ENCODE results near the gene DNAJA3. TPM values are rescaled to one million over a fixed set of nuclear protein-coding genes. Genes with fewer than 3 reads are reported as not detected.

Gene DNAJA3
- total RNA-seq, 1 donor from 2014 or later, result 36.4 TPM

DNA sequence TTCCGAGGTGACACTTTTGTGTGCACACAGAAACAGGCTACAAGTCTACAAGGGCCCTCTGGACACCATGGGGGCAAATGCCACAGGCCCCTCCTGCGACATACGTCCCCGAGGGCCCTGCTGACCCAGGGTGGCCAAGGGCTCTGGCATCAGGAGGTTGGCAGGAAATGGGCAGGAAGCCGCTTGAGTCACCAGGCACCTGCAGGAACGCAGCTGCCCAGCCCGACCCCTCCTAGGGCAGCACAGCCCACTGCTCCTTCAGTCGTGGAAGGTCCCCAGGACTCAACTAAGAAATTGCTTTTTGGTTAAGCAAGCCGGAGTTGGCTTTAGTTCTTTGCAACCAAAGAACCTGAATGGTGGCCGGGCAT is 17.4 kb upstream of the DNAJA3 start:
- no peak overlapping the region for H3K4me3 ChIP-seq (ENCODE audit: insufficient read depth, low read depth, low read length)
- H2AFZ ChIP-seq (ENCODE audit: low read depth, low read length), result no peak overlapping the region
- H3K4me2 ChIP-seq (ENCODE audit: low read length), result peak overlapping the region; percentile 61
- H3K27me3 ChIP-seq (ENCODE audit: insufficient read depth, low read length), result no peaks in the 10 kb centered on the region
- no peaks in the 10 kb centered on the region for H3K9me3 ChIP-seq (ENCODE audit: insufficient read depth, low read depth, low read length)
- no peak for TF ChIP-seq EZH2 (IDR thresholded peaks at IDR 0.05; ENCODE audit: insufficient read depth, low read length)
- TF ChIP-seq, protein P1, sequence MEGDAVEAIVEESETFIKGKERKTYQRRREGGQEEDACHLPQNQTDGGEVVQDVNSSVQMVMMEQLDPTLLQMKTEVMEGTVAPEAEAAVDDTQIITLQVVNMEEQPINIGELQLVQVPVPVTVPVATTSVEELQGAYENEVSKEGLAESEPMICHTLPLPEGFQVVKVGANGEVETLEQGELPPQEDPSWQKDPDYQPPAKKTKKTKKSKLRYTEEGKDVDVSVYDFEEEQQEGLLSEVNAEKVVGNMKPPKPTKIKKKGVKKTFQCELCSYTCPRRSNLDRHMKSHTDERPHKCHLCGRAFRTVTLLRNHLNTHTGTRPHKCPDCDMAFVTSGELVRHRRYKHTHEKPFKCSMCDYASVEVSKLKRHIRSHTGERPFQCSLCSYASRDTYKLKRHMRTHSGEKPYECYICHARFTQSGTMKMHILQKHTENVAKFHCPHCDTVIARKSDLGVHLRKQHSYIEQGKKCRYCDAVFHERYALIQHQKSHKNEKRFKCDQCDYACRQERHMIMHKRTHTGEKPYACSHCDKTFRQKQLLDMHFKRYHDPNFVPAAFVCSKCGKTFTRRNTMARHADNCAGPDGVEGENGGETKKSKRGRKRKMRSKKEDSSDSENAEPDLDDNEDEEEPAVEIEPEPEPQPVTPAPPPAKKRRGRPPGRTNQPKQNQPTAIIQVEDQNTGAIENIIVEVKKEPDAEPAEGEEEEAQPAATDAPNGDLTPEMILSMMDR (IDR thresholded peaks at IDR 0.05; ENCODE audit: insufficient read depth, low read depth, low read length), result no peak
- H3K27ac ChIP-seq (ENCODE audit: low read depth, low read length), result no peak overlapping the region
- peaks cover 64% of the 10 kb centered on the region for H4K20me1 ChIP-seq (ENCODE audit: insufficient read depth, low read length)
- Mint-ChIP-seq H3K36me3 (ENCODE audit: low read depth, unreplicated experiment) (peaks cover 14% of the 10 kb centered on the region), H3K27ac (ENCODE audit: unreplicated experiment) (no peak overlapping the region), H3K4me1 (ENCODE audit: low read depth, unreplicated experiment) (no peaks in the 10 kb centered on the region), H3K9me3 (ENCODE audit: unreplicated experiment) (no peaks in the 10 kb centered on the region), H3K4me3 (ENCODE audit: unreplicated experiment) (no peak overlapping the region), H3K27me3 (ENCODE audit: low read depth, unreplicated experiment) (no peaks in the 10 kb centered on the region)
- peaks cover 13% of the 10 kb centered on the region for H3K79me2 ChIP-seq (ENCODE audit: insufficient read depth, low read length)
- no peaks in the 10 kb centered on the region for H3K36me3 ChIP-seq (ENCODE audit: insufficient read depth, low read length)
- peak overlapping the region; percentile 6 for H3K9ac ChIP-seq (ENCODE audit: low read length)
- no peak for FAIRE-seq
- H3K4me1 ChIP-seq (ENCODE audit: insufficient read depth, low read length), result peaks cover 26% of the 10 kb centered on the region
- no peak for DNase-seq (ENCODE audit: low read depth)

DNA sequence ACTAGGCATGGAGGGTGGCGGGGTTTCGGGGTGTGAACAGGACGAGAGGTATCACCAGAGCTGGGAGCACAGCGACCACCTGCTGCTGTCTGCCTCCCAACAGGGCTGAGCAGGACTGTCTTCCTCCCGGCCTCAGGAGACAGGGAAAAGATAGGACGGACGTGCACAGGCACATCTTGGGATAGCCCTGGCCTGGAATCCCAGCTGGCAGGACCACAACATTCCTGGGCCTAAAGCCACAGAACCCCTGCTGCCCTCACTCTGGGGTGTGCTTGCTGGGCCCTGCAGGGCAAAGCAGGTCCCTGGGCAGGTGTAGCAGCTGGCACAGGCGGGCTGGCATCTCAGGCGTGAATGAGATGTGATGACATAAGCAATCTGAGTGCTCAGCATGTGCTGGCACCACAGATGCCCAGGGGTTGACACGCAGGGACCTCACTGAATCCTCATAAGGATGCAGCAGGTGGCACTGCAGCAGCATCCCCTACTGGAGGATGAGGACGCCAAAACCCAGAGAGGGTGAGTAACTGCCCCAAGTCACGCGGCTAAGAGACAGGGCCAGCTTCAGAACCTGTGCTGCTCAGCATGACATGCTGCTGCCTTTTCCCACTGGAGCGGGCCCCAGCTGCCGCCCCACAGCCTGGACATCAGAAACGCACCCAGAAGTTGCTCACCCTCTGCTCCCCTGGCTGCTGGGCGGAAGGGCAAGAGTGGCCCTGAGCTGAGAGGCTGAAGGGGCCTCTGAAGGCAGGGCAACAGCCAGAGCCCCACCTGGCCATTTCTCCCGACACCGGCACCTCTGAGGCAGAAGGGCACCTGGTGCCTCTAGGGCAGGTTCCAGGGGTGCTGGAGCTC is 16.4 kb upstream of the DNAJA3 start:
- Histone ChIP-seq H3K9ac (ENCODE audit: low read length) (no peak overlapping the region), H3K27ac (ENCODE audit: low read depth, low read length) (no peak overlapping the region), H2AFZ (ENCODE audit: low read depth, low read length) (no peak overlapping the region), H3K4me2 (ENCODE audit: low read length) (no peak overlapping the region), H3K4me1 (ENCODE audit: insufficient read depth, low read length) (peaks cover 26% of the 10 kb centered on the region), H3K27me3 (ENCODE audit: insufficient read depth, low read length) (no peaks in the 10 kb centered on the region), H3K36me3 (ENCODE audit: insufficient read depth, low read length) (no peaks in the 10 kb centered on the region), H4K20me1 (ENCODE audit: insufficient read depth, low read length) (peaks cover 63% of the 10 kb centered on the region), H3K4me3 (ENCODE audit: insufficient read depth, low read depth, low read length) (no peak overlapping the region), H3K9me3 (ENCODE audit: insufficient read depth, low read depth, low read length) (no peaks in the 10 kb centered on the region), H3K79me2 (ENCODE audit: insufficient read depth, low read length) (peaks cover 16% of the 10 kb centered on the region)
- Mint-ChIP-seq H3K36me3 (ENCODE audit: low read depth, unreplicated experiment) (peaks cover 13% of the 10 kb centered on the region), H3K4me3 (ENCODE audit: unreplicated experiment) (no peak overlapping the region), H3K27ac (ENCODE audit: unreplicated experiment) (no peak overlapping the region), H3K9me3 (ENCODE audit: unreplicated experiment) (no peaks in the 10 kb centered on the region), H3K4me1 (ENCODE audit: low read depth, unreplicated experiment) (no peaks in the 10 kb centered on the region), H3K27me3 (ENCODE audit: low read depth, unreplicated experiment) (no peaks in the 10 kb centered on the region)
- no peak for FAIRE-seq
- no peak for DNase-seq (ENCODE audit: low read depth)
- TF ChIP-seq EZH2 (IDR thresholded peaks at IDR 0.05; ENCODE audit: insufficient read depth, low read length), result no peak
- TF ChIP-seq, protein P1 (IDR thresholded peaks at IDR 0.05; ENCODE audit: insufficient read depth, low read depth, low read length), result peak; percentile 11
